ENCODE measurements around the gene TANGO6.
"Not testable (repeated sequence)": the region's sequence is repeated elsewhere in the genome, so short reads cannot be mapped to it uniquely, and the experiment has no call there.

The TANGO6 gene

DNA sequence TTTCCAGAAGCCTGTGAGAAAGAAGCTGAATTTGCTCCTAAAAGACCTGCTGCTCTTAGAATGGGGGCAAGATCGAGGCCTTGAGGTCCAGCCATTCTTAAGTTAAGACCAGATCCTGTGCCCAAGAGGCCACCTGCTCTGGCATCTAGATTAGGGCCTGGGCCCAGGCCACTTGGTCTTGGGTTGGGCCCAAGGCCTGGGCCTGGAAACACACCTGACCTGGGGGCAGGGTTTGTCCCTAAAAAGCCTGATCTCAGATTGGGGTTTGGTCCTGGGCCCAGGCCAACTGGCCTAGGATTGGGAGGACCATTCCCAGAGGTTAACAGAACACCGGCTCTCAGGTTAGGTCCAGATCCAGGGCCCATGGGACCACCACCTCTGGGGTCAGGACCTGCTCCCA is 276.2 kb downstream of the TANGO6 start:
- no peak for DNase-seq

- DNase-seq = no peak
Measured at GRCh38 chr16:69120096-69120664, 276.8 kb downstream of the TANGO6 start.

DNA sequence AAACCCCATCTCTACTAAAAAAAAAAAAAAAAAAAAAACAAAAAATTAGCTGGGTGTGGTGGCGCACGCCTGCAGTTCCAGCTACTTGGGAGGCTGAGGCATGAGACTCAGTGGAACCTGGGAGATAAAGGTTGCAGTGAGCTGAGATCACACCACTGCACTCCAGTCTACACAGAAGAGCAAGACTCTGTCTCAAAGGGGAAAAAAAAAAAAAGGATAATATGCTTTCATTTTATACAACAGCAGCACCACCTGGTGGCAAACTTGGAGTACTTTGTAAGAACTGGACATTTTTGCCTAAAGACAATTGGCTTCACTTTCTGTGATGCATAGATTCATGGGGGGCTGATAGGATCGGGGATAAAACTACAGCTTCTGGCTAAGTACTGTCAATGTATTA is 280.6 kb downstream of the TANGO6 start:
- DNase-seq = peak in 2 of 14 donors; percentile 6 to 16

DNA sequence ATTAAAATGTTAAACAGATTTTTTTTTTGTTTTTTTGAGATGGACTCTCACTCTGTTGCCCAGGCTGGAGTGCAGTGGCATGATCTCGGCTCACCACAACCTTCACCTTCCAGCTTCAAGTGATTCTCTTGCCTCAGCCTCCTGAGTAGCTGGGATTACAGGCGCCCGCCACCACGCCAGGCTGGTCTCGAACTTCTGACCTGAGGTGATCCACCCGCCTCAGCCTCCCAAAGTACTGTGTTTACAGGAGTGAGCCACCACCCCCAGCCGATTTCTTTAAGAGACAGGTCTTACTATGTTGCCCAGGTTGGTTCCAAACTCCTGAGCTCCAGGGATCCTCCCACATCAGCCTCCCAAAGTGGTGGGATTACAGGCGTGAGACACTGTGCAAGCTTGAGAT is 281.1 kb downstream of the TANGO6 start:
- not testable (repeated sequence) for DNase-seq

GRCh38 chr16:69124961-69125360 is 281.6 kb downstream of the TANGO6 start:
- DNase-seq = not testable (repeated sequence)

DNA sequence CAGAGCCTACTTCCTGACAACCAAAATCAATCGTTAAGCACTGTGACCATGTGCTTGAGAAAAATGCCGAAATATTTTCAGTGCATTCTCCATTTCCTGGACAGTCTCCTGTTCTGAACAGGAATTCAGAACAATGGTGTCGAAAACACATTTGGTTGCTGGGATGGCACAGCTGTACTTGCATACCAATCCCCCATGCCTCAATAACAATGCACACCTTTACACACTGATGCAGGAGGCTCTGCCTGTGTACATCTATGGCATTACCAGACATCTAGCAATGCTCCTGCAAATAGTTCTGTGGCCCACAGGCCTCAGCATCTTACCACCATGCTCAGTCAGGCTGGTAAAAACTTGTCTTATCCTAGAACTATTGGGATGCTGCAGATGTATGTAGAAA is 282.9 kb downstream of the TANGO6 start:
- no peak for DNase-seq

- DNase-seq = not testable (repeated sequence)
Measured at GRCh38 chr16:69126801-69127200, 283.5 kb downstream of the TANGO6 start.

DNA sequence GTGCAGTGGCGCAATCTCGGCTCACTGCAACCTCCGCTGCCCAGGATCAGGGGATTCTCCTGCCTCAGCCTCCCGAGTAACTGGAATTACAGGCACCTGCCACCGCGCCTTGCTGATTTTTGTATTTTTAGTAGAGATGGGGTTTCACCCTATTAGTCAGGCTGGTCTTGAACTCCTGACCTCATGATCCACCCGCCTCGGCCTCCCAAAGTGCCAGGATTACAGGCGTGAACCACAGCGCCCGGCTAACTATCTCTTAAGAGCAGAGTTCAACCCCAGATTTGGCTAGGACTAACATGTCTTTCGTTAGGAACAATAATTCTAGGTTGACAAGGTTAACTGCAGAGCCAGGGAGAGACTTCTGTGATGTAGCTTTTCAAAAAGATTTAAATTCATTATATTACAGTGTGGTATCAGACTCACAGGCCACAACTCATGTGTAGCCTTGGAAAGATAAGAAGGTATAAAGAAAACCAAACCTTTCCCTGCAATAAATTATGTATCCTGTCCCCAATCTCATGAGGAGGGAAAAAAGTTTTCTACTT is 284.7 kb downstream of the TANGO6 start:
- DNase-seq = no peak

DNA sequence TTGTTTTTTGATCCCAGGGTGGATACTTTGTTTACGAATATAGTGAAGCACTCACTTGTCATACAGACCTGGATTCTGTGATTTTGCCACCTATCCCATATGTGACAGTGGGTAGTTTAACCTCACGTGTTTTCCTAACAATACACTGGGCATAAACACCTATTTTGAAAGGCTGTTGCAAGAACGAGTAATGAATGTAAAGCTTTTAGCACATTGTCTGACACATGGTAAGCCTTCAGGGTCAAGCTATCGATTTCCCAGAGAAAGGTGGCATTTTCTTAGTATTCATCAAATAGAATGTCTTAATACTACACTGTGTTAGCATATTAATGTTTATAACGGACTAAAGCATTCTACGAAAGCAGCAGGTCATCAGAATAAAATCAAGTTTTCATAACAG is 287.1 kb downstream of the TANGO6 start:
- no peak for DNase-seq

DNA sequence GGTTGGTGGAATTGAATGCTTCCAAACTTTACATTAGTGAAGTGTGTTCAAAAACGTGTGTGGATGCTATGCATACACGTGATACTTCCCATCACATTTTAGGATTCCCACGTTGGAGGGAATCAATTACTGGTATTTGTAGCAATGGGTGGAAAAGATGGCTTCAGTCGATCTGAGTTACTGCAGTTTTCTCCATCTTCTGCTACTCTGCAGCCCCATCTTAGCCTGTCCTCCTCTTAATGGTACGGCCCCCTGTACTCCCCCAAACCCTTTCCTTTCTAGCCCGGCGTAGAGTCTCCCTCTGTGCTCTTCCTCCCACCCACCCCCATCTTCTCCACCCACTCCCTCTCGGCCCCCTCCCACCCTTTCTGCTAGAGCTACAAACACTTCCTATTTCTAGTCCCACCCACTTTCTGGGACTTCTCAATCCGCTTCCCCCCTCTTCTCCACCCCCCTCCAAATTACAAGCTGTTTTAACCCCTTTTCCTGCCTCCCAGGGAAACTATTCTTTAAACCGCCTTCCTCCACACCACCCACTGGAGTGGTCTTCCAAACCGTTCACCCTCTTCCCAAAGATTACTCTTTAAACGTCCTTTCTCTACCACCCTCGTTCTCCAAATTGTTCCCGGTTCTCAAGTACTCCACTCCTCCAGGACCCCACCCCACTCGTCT is 288.0 kb downstream of the TANGO6 start:
- DNase-seq = peak in 2 of 14 donors; percentile 8 to 35

- peak in 7 of 14 donors; percentile 53 to 87 (median 75) for DNase-seq
Measured at GRCh38 chr16:69131839-69132423, 288.6 kb downstream of the TANGO6 start.

DNA sequence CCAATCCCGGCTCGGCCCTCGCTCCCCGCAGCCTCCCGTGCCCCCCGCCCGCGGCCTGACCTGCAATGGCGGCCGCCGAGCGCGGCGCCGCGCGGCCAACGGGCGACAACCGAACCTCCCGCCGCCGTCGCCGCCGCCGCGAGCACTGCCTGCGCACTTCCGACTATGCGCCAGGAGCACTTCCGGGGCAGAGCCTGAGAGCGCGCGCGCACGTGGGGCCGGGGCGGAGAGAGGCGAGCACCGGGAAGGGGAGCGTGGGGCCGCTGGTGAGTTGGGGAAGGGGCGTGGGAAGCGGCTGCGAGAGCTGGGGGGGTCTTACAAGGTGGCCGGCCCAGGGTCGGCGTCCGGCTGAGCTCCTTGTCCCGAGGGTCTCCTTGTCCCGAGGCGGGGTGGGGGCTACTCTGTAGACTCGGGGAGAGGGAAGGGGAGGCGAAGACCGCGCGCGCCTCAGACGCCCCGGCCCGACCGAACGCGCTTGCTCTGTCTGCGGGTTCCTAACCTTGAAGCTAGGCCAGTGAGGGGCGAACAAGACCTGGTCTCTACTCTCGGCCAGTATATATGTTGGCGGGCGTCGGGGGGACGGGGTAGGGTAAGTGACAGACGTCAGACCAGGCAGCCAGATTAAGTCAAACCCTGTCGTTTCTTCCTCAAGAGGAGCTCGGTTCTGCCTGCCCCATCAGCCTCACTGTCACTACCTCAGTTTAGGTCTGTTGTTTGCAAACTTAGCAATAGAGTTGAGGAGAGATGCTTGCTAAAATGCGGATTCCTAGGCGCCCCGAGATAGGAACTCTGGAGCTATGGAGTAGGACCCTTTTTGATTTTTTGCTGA is 289.3 kb downstream of the TANGO6 start, which contains the start of the genes CHTF8 and UTP4:
CHTF8 (minus strand) TSS at position 165 of the 829 bp plus-strand sequence. CDS start 11,130 bp downstream, outside the sequence.
UTP4 (plus strand) TSS at position 226 of the 829 bp plus-strand sequence. CDS start 811 bp downstream, outside the sequence.
- peak in 13 of 14 donors; percentile 41 to 88 (median 79) for DNase-seq

GRCh38 chr16:69133373-69133954 is 290.1 kb downstream of the TANGO6 start:
- no peak for DNase-seq

Data from C1 segment of cervical spinal cord (tissue), 14 donors.